Endodermal cell (in vitro differentiated cells): ENCODE data around the gene SPACA5. TPM values are rescaled to one million over a fixed set of nuclear protein-coding genes. Genes with fewer than 3 reads are reported as not detected.
A peak's percentile ranks its signal among the peaks of the same experiment; 100 is the strongest.

Experiments
- DNase-seq: peaks from one replicate; pipeline ENCODE4 v3.0.0-alpha.2; 2017
- H3K27ac ChIP-seq: 2 replicates; pipeline ENCODE4 v1.5.1; 2013; ENCODE audit warnings: mild to moderate bottlenecking, low read depth, low read length, moderate library complexity
- H3K27me3 ChIP-seq: 2 replicates; pipeline ENCODE4 v1.6.1; 2013; ENCODE audit warnings: mild to moderate bottlenecking, low read length, moderate library complexity; ENCODE audit not compliant: insufficient read depth, control insufficient read depth, poor library complexity, severe bottlenecking
- H3K36me3 ChIP-seq: 2 replicates; pipeline ENCODE4 v1.7.0; 2013; ENCODE audit warnings: mild to moderate bottlenecking, low read length, moderate library complexity; ENCODE audit not compliant: control insufficient read depth, insufficient read depth
- H3K4me1 ChIP-seq: one replicate; pipeline ENCODE4 v1.7.0; 2013; ENCODE audit warnings: low read length; ENCODE audit not compliant: control insufficient read depth, insufficient read depth
- H3K4me3 ChIP-seq: 2 replicates; pipeline ENCODE4 v1.5.1; 2013; ENCODE audit warnings: mild to moderate bottlenecking, low read length, moderate library complexity
- H3K9ac ChIP-seq: 2 replicates; pipeline ENCODE4 v1.6.1; 2013; ENCODE audit warnings: mild to moderate bottlenecking, low read length, moderate library complexity; ENCODE audit not compliant: poor library complexity, severe bottlenecking; ENCODE audit errors: extremely low read depth
- H3K9me3 ChIP-seq: 2 replicates; pipeline ENCODE4 v1.6.1; 2013; ENCODE audit warnings: mild to moderate bottlenecking, low read length, moderate library complexity; ENCODE audit not compliant: control insufficient read depth
- H3K27ac Mint-ChIP-seq: 2 replicates; pipeline ENCODE4 v1.8.0; 2020; ENCODE audit warnings: mixed read lengths
- H3K27me3 Mint-ChIP-seq: 2 replicates; pipeline ENCODE4 v1.8.0; 2021; ENCODE audit warnings: mild to moderate bottlenecking, mixed read lengths; ENCODE audit not compliant: insufficient read depth
- H3K36me3 Mint-ChIP-seq: 2 replicates; pipeline ENCODE4 v1.8.0; 2020; ENCODE audit warnings: low read depth, mixed read lengths
- H3K4me1 Mint-ChIP-seq: 2 replicates; pipeline ENCODE4 v1.8.0; 2020; ENCODE audit warnings: mixed read lengths
- H3K4me3 Mint-ChIP-seq: 2 replicates; pipeline ENCODE4 v1.8.0; 2020; ENCODE audit warnings: mild to moderate bottlenecking, moderate library complexity, mixed read lengths
- H3K9me3 Mint-ChIP-seq: 2 replicates; pipeline ENCODE4 v1.8.0; 2020; ENCODE audit warnings: mild to moderate bottlenecking, mixed read lengths
- WGBS, 2 experiments: methylation state at CpG; one replicate each; pipeline versions ENCODE4 v1.1.5 to v1.1.7; 2013; ENCODE audit warnings: missing lambda C conversion rate in 2 of 2, mixed read lengths in 1 of 2; ENCODE audit not compliant: insufficient coverage in 1 of 2, insufficient read length in 1 of 2; 5-methylcytosine and 5-hydroxymethylcytosine counted together
- total RNA-seq, 2 donors: library from RNA; stranded (reverse); fragmentation: NEBNext Ultra II Directional in 1 of 2; extraction: Animal tissue kit (Norgen Biotek cat#: 25700) in 1 of 2; gene quantifications; 2 replicates in 1 of 2; 3 replicates in 1 of 2; pipeline ENCODE4 v1.2.1, GENCODE V29; 2021
- TF ChIP-seq, protein P1 (sequence below): fragments of 200-600 bp; sonication (generic); conservative IDR thresholded peaks from 2 replicates; pipeline ENCODE4 v1.5.0; 2021; ENCODE audit warnings: antibody characterized with exemption, mild to moderate bottlenecking

Gene SPACA5
- total RNA-seq, 2 donors from 2014 or later: not detected

DNA sequence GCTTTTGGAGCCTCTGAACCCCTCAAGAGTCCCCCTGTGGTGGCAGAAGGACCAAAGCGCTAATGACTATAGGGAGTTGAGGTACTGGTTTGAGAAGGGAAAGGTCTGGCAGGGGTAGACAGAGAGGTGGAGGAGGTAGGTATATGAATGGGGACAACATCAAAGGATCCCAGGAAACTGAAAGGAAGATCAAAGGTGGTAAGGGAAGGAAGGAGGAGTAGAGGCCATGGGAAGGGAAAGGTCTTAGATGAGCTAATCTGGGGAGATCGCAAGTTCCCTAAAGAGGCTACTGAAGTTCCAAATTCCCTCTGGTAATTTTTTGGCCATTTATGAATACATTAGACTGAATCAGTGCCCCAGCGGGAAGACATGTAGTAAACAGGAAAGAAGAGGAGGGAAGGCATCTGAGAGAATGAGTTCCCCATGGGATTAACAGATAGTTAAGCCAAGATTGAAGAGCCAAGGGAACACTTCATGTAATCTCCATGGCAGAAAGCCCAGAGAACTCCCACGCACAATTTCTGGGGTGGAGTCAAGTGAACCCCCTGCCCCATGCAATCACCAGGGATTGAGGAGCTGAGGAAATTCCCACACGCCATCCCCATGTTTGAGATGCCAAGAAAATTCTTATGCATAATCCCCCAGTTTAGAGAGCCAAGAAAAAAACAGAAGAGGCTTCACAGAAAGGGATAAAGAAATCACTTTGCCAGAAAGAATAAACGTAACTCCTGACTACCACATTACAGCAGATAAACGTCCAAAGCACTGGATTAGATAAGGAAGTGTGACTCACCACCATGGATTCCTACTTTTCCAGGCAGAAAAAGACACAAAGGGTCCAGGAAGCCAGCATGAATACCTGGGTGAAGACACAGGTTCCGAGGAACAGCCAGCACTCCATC is 38.9 kb downstream of the SPACA5 start:
- Histone ChIP-seq H3K4me3 (no peak overlapping the region), H3K36me3 (no peaks in the 10 kb centered on the region), H3K9ac (peak overlapping the region; percentile 51), H3K9me3 (no peaks in the 10 kb centered on the region), H3K27me3 (no peaks in the 10 kb centered on the region), H3K4me1 (peaks cover 2% of the 10 kb centered on the region), H3K27ac (peak overlapping the region; percentile 52)
- Mint-ChIP-seq H3K27ac (peak overlapping the region; percentile 76), H3K27me3 (no peaks in the 10 kb centered on the region), H3K9me3 (peaks cover 49% of the 10 kb centered on the region), H3K4me1 (peaks cover 5% of the 10 kb centered on the region), H3K36me3 (peaks cover 5% of the 10 kb centered on the region), H3K4me3 (no peak overlapping the region)
- TF ChIP-seq, protein P1, sequence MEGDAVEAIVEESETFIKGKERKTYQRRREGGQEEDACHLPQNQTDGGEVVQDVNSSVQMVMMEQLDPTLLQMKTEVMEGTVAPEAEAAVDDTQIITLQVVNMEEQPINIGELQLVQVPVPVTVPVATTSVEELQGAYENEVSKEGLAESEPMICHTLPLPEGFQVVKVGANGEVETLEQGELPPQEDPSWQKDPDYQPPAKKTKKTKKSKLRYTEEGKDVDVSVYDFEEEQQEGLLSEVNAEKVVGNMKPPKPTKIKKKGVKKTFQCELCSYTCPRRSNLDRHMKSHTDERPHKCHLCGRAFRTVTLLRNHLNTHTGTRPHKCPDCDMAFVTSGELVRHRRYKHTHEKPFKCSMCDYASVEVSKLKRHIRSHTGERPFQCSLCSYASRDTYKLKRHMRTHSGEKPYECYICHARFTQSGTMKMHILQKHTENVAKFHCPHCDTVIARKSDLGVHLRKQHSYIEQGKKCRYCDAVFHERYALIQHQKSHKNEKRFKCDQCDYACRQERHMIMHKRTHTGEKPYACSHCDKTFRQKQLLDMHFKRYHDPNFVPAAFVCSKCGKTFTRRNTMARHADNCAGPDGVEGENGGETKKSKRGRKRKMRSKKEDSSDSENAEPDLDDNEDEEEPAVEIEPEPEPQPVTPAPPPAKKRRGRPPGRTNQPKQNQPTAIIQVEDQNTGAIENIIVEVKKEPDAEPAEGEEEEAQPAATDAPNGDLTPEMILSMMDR: no peak
- WGBS, 2 experiments: 54% methylated on average over 8 of the region's 8 CpGs; no CpG with 5 or more reads in 1 of the 2 experiments
- peak; percentile 52 for DNase-seq

DNA sequence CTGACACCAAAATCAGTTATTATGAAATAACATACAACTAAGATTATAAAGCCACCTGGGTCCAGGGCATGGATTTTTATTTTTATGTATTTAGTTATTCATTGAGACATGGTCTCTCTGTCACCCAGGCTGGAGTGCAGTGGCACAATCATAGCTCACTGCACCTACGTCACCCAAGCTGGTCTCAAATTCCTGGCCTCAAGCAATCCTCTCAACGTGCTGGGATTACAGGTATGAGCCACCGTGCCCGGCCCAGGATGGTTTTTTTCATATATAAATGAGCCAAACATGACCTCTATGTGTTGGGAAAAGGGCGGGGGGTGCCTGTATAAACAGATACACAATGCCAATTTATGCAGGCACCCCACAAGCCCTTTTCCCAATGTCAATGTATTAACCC is 40.1 kb downstream of the SPACA5 start:
- H3K27me3 Mint-ChIP-seq: no peaks in the 10 kb centered on the region
- 80 to 94% methylated on average over 1 to 4 of the region's 5 CpGs for WGBS, 2 experiments
- no peaks in the 10 kb centered on the region for H3K27me3 ChIP-seq
- H3K36me3 Mint-ChIP-seq: peaks cover 5% of the 10 kb centered on the region
- peak overlapping the region; percentile 29 for H3K9ac ChIP-seq
- H3K4me3 Mint-ChIP-seq: no peak overlapping the region
- peaks cover 2% of the 10 kb centered on the region for H3K4me1 ChIP-seq
- TF ChIP-seq, protein P1: no peak
- H3K4me1 Mint-ChIP-seq: peaks cover 5% of the 10 kb centered on the region
- H3K9me3 Mint-ChIP-seq: peaks cover 52% of the 10 kb centered on the region
- no peak overlapping the region for H3K4me3 ChIP-seq
- no peak for DNase-seq
- no peak overlapping the region for H3K27ac Mint-ChIP-seq
- no peak overlapping the region for H3K27ac ChIP-seq
- no peaks in the 10 kb centered on the region for H3K9me3 ChIP-seq
- H3K36me3 ChIP-seq: no peaks in the 10 kb centered on the region

DNA sequence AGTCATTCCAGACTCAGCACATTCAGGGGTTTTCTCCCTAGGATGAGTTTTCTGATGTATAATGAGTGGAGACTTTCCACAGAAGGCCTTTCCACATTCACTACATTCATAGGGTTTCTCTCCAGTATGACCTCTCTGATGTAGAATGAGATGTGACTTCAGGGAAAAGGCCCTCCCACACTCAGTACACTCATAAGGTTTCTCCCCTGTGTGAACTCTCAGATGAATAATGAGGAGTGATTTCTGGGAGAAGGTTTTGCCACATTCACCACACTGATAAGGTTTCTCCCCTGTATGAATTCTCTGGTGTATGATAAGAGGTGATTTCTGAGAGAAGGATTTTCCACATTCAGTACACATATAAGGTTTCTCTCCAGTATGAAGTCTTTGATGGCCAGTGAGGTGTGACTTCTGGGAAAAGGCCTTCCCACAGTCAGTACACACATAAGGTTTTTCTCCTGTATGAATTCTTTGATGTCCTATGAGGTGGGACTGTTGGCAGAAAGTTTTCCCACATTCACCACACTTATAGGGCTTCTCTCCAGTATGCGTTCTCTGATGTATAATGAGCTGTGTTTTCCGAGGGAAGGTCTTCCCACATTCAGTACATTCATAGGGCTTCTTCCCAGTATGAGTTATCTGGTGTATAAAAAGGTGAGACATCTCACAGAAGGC is 52.0 kb downstream of the SPACA5 start:
- no peak overlapping the region for H3K27ac ChIP-seq
- no peak overlapping the region for H3K4me3 ChIP-seq
- no CpG with 5 or more reads among the region's 2 CpGs for WGBS, 2 experiments
- Mint-ChIP-seq H3K4me3 (no peak overlapping the region), H3K4me1 (no peaks in the 10 kb centered on the region), H3K36me3 (peaks cover 62% of the 10 kb centered on the region), H3K27ac (no peak overlapping the region), H3K27me3 (no peaks in the 10 kb centered on the region), H3K9me3 (peaks cover 87% of the 10 kb centered on the region)
- H3K9me3 ChIP-seq: peaks cover 74% of the 10 kb centered on the region
- H3K4me1 ChIP-seq: no peaks in the 10 kb centered on the region
- H3K36me3 ChIP-seq: peaks cover 52% of the 10 kb centered on the region
- no peaks in the 10 kb centered on the region for H3K27me3 ChIP-seq
- no peak overlapping the region for H3K9ac ChIP-seq
- TF ChIP-seq, protein P1: no peak
- DNase-seq: no peak
